Ascending aorta (tissue), 2 donors: ENCODE data around the gene SHROOM1. TPM values are rescaled to one million over a fixed set of nuclear protein-coding genes. Genes with fewer than 3 reads are reported as not detected.

ENCODE experiments used
- DNase-seq, 2 donors: peaks; one replicate each; pipeline ENCODE4 v3.0.0-alpha.2; 2019; ENCODE audit warnings: low spot score in 2 of 2
- H3K27ac ChIP-seq, 2 donors: fragments of 200-600 bp; sonication (generic); one replicate each; pipeline ENCODE4 v1.5.1; 2016 to 2017; ENCODE audit warnings: mild to moderate bottlenecking in 1 of 2
- H3K27me3 ChIP-seq: fragments of 200-600 bp; sonication (generic); one replicate; pipeline ENCODE4 v1.5.1; 2017
- H3K36me3 ChIP-seq, 2 donors: fragments of 200-600 bp; sonication (generic); one replicate each; pipeline ENCODE4 v1.5.1; 2016
- H3K4me1 ChIP-seq, 2 donors: fragments of 200-600 bp; sonication (generic); one replicate each; pipeline ENCODE4 v1.5.1; 2016 to 2017; ENCODE audit warnings: mild to moderate bottlenecking in 1 of 2
- H3K4me3 ChIP-seq, 2 donors: fragments of 200-600 bp; sonication (generic); one replicate each; pipeline ENCODE4 v1.5.1; 2016 to 2017; ENCODE audit warnings: mild to moderate bottlenecking in 1 of 2
- H3K9me3 ChIP-seq, 2 donors: fragments of 200-600 bp; sonication (generic); one replicate each; pipeline ENCODE4 v1.5.1; 2016
- CTCF ChIP-seq, 3 experiments: fragments of 200-600 bp in 2 of 3; fragments of 450-650 bp in 1 of 3; sonication (generic) in 2 of 3; IDR thresholded peaks; one replicate each; pipeline ENCODE4 v1.5.1; 2016 to 2019; ENCODE audit warnings: antibody characterized with exemption in 3 of 3, mild to moderate bottlenecking in 1 of 3, moderate library complexity in 1 of 3
- intact Hi-C: fragments of 100-400 bp; cut with DNase I; formaldehyde crosslinking; loops from one replicate; pipeline ENCODE4 v1.15.1; 2023
- total RNA-seq: library from RNA; depleted of rRNA; stranded (reverse); fragments of >200 nt; gene quantifications from one replicate; pipeline ENCODE4 v1.1.0, GENCODE V29; 2016

The SHROOM1 gene
- total RNA-seq, 1 donor from 2014 or later: 49.4 TPM

- H3K9me3 ChIP-seq: no peaks in the 10 kb centered on the region
- no peaks in the 10 kb centered on the region for H3K27me3 ChIP-seq
- no peaks in the 10 kb centered on the region for H3K4me1 ChIP-seq
- no peak overlapping the region for H3K4me3 ChIP-seq
- no peak for TF ChIP-seq CTCF (IDR thresholded peaks at IDR 0.05)
- DNase-seq: no peak
- H3K27ac ChIP-seq: no peak overlapping the region
- no peaks in the 10 kb centered on the region for H3K36me3 ChIP-seq
- intact Hi-C loops: no loop called here
Observed at GRCh38 chr5:132849347-132849746, 18.9 kb upstream of the SHROOM1 start.

GRCh38 chr5:132848270-132848669 lies 17.8 kb upstream of the SHROOM1 start:
- H3K36me3 ChIP-seq: no peaks in the 10 kb centered on the region
- H3K4me3 ChIP-seq: no peak overlapping the region
- no peak overlapping the region for H3K27ac ChIP-seq
- TF ChIP-seq CTCF (IDR thresholded peaks at IDR 0.05): no peak
- H3K27me3 ChIP-seq: no peaks in the 10 kb centered on the region
- intact Hi-C loops: no loop called here
- no peaks in the 10 kb centered on the region for H3K4me1 ChIP-seq
- H3K9me3 ChIP-seq: no peaks in the 10 kb centered on the region
- DNase-seq: no peak

- no peaks in the 10 kb centered on the region for H3K27me3 ChIP-seq
- H3K27ac ChIP-seq: no peak overlapping the region
- no peak for DNase-seq
- H3K36me3 ChIP-seq: no peaks in the 10 kb centered on the region
- no peak overlapping the region for H3K4me3 ChIP-seq
- no peaks in the 10 kb centered on the region for H3K4me1 ChIP-seq
- intact Hi-C loops: no loop called here
- H3K9me3 ChIP-seq: no peaks in the 10 kb centered on the region
- no peak for TF ChIP-seq CTCF (IDR thresholded peaks at IDR 0.05)
Observed at GRCh38 chr5:132841305-132841704, 10.9 kb upstream of the SHROOM1 start.

GRCh38 chr5:132840896-132841295 lies 10.4 kb upstream of the SHROOM1 start:
- Histone ChIP-seq H3K4me3 (no peak overlapping the region), H3K9me3 (no peaks in the 10 kb centered on the region), H3K27ac (no peak overlapping the region), H3K4me1 (no peaks in the 10 kb centered on the region), H3K27me3 (no peaks in the 10 kb centered on the region), H3K36me3 (no peaks in the 10 kb centered on the region)
- TF ChIP-seq CTCF (IDR thresholded peaks at IDR 0.05): no peak
- intact Hi-C loops: no loop called here
- no peak for DNase-seq

GRCh38 chr5:132840313-132840712 lies 9.9 kb upstream of the SHROOM1 start:
- no peaks in the 10 kb centered on the region for H3K9me3 ChIP-seq
- no peaks in the 10 kb centered on the region for H3K27me3 ChIP-seq
- intact Hi-C loops: no loop called here
- H3K36me3 ChIP-seq: no peaks in the 10 kb centered on the region
- H3K27ac ChIP-seq: no peak overlapping the region
- TF ChIP-seq CTCF (IDR thresholded peaks at IDR 0.05): no peak
- H3K4me1 ChIP-seq: no peaks in the 10 kb centered on the region
- no peak for DNase-seq
- no peak overlapping the region for H3K4me3 ChIP-seq
